ENCODE results near the gene ANLN.
"Not testable (repeated sequence)": the region's sequence is repeated elsewhere in the genome, so short reads cannot be mapped to it uniquely, and the experiment has no call there.

The ANLN gene

DNA sequence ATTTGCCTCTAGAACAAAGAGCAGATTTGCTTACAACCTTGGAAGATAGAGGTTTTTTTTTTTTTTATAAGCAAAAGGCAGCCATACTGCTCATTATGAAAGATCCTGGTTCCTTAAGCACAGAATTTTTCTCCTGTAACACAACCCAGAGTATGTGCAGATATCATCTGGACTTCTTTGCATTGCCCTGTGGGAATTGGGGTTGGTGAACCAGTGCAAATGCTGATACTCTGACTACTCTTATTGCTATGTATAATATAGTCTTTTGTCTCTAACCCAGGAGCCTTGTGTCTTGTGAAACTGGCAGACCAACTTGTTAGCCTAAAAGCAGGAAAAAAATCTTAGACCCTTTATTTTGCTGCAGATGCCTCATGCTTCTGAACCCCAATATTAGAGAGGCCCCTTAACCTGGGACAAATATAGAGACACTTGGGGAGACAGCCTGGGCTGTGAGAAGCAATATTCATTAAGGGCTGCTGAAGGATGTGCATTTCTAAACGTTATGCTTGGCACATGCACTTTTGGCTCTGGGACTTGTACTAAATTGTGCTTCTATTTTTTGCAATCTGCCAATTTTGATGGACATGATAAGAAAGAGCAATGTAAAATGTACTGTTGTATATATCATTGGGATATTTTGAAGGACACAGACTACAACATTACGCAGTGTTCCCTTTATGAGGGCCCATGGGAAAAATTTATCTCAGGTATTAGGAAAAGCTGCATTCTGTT, 78.9 kb downstream of the ANLN start:
- DNase-seq (ENCODE audit: low spot score), result peak; percentile 37

DNA sequence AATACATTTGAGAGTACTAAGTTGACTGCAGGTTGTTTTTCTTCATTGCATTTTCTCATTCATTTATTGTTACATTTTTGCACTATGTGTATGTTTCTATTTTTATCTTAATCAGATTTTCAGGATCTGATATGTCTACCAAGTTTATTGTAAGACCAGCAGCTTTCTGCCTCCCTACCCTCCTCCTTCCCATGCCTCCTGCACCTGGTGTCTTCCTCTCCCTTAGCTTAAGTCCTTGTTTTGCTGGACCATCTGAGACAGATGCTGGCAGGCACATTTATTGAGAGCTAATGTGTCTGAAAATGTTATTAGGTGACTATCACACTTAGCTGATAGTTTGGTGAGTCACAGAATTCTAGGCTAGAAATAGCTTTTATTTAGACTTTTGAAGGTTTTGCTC, 79.6 kb downstream of the ANLN start:
- DNase-seq (ENCODE audit: low spot score), result no peak

DNA sequence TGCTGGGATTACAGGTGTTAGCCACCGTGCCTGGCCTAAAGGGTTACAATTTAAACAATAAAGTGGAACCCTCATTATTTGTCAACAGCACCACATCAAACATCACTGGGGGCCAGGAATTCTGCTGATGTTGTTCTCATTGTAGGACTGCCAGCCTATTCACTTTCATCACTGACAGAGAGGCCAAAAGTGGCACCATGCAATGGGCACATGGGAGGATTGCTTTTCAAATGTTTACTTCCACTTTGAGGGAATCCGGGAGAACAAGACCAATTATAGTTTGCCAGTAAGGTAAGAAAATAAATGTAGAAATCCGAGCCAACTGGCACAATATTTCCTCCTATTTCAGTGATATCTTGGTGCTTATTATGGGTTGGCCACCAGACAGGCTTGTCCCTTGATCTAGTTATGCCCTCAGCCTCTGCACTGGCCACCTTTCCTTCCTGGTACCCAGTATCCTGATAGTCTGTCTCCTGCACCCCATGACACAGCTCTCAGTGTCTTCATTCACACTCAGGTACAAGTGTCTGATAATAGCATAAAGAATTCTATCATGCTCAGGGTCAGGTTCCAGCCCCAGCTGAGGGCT, 82.6 kb downstream of the ANLN start:
- no peak for DNase-seq (ENCODE audit: low spot score)

DNA sequence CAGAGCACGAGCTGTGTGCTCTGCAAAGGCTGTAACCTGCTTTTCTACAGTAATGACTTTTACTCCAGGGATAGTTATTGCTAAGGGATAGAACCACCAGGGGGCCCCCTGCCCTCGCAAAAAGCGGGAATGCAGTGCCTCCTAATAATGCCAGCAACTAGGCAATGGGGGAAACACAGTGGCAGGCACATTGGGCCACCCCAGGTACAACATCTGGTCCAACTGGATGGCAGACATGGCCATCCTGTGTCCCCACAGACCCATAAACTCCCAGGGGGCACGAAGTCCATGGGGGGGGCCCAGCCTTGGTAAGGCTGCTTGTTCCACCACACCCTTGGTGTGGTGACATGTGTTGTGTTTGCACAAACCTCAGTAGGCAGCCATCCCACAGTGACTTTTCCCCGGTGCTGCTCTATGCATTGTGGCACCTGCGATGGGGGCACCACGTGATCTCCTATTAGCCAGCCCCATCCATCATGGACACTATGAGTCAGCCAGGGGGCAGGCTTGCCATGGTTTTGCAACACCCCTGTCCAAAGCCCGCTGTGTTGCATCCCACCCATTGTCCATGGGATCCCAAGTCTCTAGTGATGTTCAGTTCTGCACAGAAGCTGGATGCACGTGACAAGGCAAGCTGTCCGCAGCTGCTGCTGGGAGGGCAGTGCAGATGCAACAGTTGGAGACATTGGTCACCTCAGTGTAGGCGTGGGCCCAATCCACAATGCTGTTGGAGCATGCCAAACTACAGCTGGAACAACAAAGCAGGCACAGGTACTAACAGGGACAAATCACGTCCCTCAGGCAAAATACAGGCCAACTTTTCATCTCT, 84.0 kb downstream of the ANLN start:
- DNase-seq (ENCODE audit: low spot score), result no peak

DNA sequence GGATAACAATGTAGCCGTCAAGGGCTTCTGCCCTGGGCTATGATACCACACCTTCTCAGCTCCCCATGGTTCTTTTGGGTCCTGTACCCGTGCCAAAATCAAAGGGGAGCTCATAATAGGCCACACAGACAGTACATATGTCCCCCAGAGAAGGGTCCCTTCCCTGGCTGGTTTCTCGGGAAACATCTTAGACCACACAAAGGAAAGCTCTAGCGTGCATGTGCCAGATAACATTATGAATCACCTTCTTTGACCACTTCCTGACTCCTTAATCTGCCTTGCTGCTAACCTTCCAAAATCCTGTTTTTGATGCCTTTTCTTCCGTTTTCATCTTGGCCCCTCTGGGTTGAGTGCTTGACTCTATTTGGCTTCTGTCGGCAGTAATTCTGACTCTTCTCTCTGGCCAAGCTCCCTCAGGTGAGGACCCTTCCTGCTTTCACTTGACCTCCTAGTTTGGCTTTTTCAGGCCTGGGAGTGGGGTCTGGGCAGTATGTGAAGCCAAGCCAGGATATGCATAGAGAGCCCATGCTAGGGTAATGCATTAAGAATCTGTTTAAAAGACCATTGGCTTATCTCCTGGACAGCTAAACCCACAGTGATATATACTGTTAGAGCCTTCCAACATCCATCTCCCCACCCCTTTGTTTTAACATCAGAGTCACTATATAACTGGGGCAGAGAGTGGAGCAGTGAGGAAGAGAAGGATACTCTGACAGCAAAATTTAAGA, 84.8 kb downstream of the ANLN start:
- DNase-seq (ENCODE audit: low spot score), result peak; percentile 45

DNA sequence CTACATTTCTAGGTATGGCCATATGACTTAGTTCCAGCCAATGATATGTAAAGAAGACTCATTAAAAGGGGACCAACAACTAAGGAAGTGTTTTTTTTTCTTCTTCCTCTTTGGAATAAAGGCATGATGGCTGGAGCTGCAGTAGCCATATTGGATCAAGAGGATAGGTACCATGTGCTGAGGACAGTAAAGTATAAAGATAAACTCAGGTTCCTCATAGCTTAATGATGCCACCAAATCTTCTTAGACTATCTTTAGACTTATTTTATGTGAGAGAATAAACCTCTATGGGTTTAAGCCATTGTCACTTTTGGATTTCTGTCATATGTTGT, 85.3 kb downstream of the ANLN start:
- no peak for DNase-seq (ENCODE audit: low spot score)

DNA sequence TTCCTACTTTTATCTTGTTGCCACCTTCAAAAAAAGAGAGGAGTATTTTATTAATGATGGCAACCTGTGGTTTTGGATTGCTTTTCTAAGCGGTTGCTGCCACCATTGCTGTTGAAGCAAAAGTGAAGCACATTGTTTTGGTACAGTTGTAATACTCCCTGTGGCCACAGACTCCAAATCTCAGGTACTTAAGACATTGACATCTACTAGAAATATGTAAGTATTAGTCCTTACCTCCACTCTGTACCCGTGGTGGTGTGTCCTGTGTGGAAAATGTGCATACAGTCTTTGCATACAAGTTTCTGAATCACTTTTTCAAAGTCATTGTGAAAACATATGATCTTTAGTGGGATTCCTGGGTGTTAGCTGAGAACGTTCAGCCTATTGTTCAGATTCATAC, 85.7 kb downstream of the ANLN start:
- DNase-seq (ENCODE audit: low spot score), result no peak

DNA sequence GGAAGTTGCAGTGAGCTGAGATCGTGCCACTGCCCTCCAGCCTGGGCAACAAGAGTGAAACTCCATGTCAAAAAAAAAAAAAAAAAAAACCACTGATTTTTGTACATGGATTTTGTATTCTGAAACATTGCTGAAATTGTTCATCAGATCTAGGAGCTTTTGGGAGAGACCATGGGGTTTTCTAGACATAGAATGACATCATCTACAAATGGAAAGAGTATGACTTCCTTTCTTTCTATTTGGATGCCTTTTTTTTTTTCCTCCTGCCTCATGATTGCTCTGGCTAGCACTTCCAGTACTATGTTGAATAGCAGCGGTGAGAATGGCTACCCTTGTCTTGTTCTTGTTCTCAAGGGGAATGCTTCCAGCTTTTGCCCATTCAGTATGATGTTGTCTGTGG, 89.1 kb downstream of the ANLN start:
- DNase-seq (ENCODE audit: low spot score), result no peak

DNA sequence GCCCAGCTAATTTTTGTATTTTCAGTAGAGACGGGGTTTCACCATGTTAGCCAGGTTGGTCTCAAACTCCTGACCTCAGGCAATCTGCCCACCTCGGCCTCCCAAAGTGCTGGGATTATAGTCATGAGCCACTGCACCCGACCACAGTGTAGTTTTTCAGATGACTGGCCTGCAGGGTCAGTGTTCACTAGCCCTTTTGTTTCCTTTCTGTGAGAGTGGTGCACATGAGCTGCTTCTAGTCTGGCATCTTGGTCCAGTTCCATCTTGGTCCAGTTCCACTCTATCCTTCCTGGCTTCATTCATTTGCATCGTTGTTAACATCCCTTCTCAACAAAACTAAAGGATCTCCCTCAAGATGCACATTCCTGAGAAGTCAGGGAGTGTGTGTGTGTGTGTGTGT, 94.2 kb downstream of the ANLN start:
- not testable (repeated sequence) for DNase-seq (ENCODE audit: low spot score)

DNA sequence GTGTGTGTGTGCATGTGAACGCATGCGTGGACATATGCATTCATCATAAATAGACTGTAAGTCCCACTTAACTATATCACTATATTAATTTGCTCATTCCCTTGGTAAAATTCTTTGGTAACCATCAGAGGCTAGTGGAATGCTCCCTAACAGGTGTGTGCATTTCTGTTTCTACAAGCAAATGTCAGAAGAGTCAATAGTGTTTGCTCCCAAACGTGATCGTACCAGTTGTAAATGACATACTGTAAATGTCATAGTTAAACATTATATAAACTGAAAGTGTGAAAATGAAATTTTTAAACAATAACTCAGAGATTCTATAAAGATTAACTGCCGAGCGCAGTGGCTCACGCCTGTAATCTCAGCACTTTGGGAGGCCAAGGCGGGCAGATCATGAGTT, 94.6 kb downstream of the ANLN start:
- no peak for DNase-seq (ENCODE audit: low spot score)

DNA sequence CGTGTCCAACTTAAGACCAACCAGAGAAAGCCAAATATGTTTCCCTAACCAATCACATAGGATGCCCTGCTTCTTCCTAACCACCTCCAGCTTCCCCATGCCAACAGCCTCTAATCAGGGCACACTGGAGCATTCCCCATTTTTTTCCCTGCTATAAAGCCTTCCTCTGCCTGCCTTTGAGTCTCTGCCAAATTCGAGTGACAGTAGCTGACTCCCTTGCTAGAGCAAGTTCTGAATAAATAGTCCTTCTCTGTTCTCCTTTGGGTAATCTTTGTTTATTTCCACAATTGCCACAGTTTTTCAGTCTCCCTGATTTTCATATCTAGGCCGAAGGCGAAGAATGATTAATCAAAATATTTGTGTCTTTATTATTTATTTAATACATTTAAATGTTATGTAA, 96.7 kb downstream of the ANLN start:
- no peak for DNase-seq (ENCODE audit: low spot score)

DNA sequence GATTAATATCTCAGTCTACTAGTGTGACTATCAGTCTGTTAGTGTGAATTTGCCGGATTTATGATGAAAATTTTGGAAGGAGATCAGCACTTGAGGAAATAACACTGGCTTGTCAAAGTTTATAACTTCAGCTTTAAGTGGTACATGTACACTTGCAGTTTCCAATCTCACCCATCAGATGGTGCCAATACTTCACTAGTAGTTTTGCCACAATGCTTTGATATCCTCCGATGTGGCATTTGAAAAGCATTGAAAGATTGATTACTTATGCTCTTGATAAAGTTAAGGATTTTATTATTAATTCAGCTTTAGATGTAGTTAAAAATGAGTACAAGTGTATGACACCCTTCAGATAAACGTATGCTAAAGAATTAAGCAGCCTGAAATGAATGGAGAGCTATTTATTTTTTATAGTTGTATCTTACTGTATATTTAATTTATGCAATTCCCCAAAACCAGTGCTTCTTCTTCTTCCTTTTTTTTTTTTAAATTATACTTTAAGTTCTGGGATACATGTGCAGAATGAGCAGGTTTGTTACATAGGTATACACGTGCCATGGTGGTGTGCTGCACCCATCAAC, 98.2 kb downstream of the ANLN start:
- DNase-seq (ENCODE audit: low spot score), result no peak

DNA sequence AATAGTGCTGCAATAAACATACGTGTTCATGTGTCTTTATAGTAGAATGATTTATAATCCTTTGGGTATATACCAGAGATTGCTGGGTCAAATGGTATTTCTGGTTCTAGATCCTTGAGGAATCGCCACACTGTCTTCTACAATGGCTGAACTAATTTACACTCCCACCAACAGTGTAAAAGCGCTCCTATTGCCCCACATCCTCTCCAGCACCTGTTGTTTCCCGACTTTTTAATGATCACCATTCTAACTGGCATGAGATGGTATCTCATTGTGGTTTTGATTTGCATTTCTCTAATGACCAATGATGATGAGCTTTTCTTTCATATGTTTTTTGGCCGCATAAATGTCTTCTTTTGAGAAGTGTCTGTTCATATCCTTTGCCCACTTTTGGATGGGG, 99.0 kb downstream of the ANLN start:
- DNase-seq (ENCODE audit: low spot score), result not testable (repeated sequence)

DNA sequence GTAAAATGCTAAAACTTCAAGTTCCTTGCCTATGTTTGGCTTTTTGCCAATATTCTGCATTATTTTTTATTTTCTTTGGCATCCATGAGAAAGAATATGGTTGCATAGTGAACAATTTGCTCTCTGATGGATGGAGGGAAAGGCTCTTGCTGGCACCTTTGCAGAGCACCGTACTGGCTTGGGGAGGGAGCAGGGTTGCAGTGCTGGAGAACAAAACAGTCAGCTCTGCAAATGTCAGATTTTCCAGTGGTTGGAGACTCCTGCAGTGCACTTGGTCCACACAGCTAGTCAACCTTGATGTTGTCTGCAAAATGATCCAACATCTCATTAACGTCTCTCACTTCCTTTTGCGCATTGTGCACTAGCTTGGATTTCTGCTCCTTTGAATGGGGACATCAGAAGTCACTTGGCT, 100.8 kb downstream of the ANLN start:
- no peak for DNase-seq (ENCODE audit: low spot score)

DNA sequence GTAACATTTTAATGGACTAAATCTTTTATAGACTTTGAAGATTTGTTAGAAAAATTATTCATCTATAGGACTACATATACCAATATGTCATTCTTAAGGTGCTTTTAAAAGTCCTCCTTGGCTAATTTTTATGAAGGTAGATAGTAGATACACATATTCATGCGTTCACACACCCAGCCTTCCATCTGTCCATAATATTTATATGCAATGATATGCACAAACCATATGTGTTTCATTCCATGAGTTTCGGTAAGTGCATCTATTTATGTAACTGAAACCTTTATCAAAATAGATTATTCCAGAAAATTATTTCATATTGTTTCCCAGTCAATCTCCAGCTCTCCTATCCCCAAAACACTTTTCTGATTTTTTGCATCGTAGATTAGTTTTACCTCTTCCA, 101.7 kb downstream of the ANLN start:
- no peak for DNase-seq (ENCODE audit: low spot score)

DNA sequence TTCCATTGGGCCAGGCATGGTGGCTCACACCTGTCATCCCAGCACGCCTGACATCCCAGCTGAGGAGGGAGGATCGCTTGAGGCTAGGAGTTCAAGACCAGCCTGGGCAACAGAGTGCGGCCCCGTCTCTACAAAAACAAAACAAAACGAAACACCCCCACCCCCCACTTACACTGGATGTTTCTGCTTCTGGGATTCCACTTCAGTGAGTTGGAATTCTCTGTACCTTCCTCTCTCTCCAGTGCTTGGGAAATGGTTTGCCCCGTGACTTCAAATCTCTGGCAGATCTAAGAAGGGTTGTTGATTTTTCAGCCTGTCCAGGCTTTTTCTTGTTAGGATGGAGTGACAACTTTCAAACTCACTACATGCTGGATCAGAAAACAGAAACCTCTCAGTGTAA, 106.9 kb downstream of the ANLN start:
- no peak for DNase-seq (ENCODE audit: low spot score)

DNA sequence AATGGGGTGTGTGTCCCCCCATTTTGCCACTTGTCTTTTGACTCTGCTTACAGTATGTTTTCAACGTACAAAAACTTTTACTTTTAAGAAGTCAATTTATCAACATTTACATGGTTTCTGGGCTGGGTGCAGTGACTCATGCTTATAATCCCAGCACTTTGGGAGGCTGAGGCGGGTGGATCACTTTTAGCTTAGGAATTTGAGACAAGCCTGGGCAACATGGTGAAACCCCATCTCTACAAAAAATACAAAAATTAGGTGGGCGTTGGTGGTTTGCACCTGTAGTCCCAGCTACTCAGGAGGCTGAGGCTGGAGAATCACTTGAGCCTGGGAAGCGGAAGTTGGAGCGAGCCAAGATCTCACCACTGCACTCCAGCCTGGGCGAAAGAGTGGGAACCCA, 107.5 kb downstream of the ANLN start:
- not testable (repeated sequence) for DNase-seq (ENCODE audit: low spot score)

DNA sequence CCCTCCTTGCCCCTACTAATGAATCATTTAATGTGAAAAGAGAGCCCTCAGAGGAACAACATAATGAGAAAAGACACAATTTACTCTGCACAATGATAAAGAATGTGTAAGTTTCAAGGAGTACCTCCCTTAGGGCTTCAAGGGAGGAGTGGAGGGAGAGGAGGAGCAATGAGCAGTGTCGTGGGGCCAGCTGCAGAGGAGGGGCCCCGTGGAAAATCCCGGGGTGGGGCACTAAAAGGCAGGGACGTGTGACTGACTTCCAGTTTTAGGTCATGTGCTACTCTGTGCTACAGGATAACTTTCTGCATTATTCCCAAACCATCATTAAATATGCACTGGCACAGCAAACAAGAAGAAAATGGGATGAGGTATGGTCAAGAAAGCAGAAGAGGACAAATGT, 108.1 kb downstream of the ANLN start:
- no peak for DNase-seq (ENCODE audit: low spot score)
